Activated B cell treated with CpG ODN at 0.5 μM for 24 hours (primary cell): ENCODE data around the gene U2AF1L4. TPM values are rescaled to one million over a fixed set of nuclear protein-coding genes. Genes with fewer than 3 reads are reported as not detected.
A peak's percentile ranks its signal among the peaks of the same experiment; 100 is the strongest.

Source experiments
- ATAC-seq: fragments of 200-7000 bp; cut with Tn5 transposase; one replicate; pipeline ENCODE4 v1.10.0; 2021; ENCODE audit warnings: low read depth, mild to moderate bottlenecking, moderate library complexity
- CTCF ChIA-PET: fragments of 350-600 bp; sonication (Branson Sonifier 250); formaldehyde crosslinking; loops from one replicate; lab custom pipeline; 2021; ENCODE audit warnings: antibody characterized with exemption; lab: Charles Lee
- POLR2A ChIA-PET: fragments of 350-600 bp; sonication (Branson Sonifier 250); formaldehyde crosslinking; loops from one replicate; lab custom pipeline; 2021; ENCODE audit warnings: antibody characterized with exemption; lab: Charles Lee
- DNase-seq: peaks from one replicate; pipeline ENCODE4 v3.0.0; 2022
- H3K27ac Mint-ChIP-seq: one replicate; pipeline ENCODE4 v1.8.0; 2020; ENCODE audit warnings: mixed read lengths
- H3K27me3 Mint-ChIP-seq: one replicate; pipeline ENCODE4 v1.8.0; 2021; ENCODE audit warnings: mixed read lengths
- H3K36me3 Mint-ChIP-seq: one replicate; pipeline ENCODE4 v1.8.0; 2021; ENCODE audit warnings: low read depth, mixed read lengths
- H3K4me1 Mint-ChIP-seq: one replicate; pipeline ENCODE4 v1.8.0; 2021; ENCODE audit warnings: mixed read lengths
- H3K4me3 Mint-ChIP-seq: one replicate; pipeline ENCODE4 v1.8.0; 2020; ENCODE audit warnings: mild to moderate bottlenecking, mixed read lengths
- H3K9me3 Mint-ChIP-seq: one replicate; pipeline ENCODE4 v1.8.0; 2020; ENCODE audit warnings: mixed read lengths
- intact Hi-C: fragments of 100-400 bp; cut with micrococcal nuclease; formaldehyde crosslinking; loops from one replicate; pipeline ENCODE4 v1.15.1; 2024
- total RNA-seq: library from RNA; stranded (reverse); gene quantifications from 2 replicates; pipeline ENCODE4 v1.2.3, GENCODE V29; 2022
- TF ChIP-seq, protein P1 (sequence below): fragments of 200-600 bp; IDR thresholded peaks from one replicate; pipeline ENCODE4 v1.8.0; 2022; ENCODE audit warnings: antibody characterized with exemption, mild to moderate bottlenecking

Gene U2AF1L4
- total RNA-seq, 1 donor from 2014 or later = 46.1 TPM

DNA sequence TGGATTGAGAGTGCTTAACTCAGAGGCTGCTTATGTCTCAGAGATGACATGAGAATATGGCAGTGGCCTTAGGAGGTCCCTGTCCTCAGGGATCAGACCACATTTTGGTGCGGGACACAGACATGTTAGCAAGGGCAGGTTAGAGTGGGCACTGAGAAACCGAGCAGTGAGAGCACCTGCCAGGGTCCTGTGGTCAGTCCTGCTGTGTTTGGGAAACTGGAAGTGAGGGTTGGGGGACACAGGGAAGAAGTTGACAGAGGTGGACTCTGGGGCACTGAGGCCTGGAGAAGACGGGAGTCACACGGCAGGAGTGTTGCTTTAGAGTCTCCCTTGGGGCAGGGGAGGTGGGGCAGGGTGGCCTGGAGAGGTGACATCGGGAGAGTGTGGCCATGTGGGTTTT lies 10.3 kb downstream of the U2AF1L4 start:
- intact Hi-C loops = no loop called here
- peaks cover 80% of the 10 kb centered on the region for H3K36me3 Mint-ChIP-seq
- ChIA-PET CTCF (no interaction called here), POLR2A (interaction anchor here (0.6 kb wide), 1 partner anchor 166 kb away, joined by 7 read pairs; no protein-coding TSS in a partner anchor)
- no peaks in the 10 kb centered on the region for H3K9me3 Mint-ChIP-seq
- H3K4me3 Mint-ChIP-seq = no peak overlapping the region
- H3K27ac Mint-ChIP-seq = no peak overlapping the region
- no peak for DNase-seq
- no peaks in the 10 kb centered on the region for H3K27me3 Mint-ChIP-seq
- no peak for ATAC-seq
- TF ChIP-seq, protein P1, sequence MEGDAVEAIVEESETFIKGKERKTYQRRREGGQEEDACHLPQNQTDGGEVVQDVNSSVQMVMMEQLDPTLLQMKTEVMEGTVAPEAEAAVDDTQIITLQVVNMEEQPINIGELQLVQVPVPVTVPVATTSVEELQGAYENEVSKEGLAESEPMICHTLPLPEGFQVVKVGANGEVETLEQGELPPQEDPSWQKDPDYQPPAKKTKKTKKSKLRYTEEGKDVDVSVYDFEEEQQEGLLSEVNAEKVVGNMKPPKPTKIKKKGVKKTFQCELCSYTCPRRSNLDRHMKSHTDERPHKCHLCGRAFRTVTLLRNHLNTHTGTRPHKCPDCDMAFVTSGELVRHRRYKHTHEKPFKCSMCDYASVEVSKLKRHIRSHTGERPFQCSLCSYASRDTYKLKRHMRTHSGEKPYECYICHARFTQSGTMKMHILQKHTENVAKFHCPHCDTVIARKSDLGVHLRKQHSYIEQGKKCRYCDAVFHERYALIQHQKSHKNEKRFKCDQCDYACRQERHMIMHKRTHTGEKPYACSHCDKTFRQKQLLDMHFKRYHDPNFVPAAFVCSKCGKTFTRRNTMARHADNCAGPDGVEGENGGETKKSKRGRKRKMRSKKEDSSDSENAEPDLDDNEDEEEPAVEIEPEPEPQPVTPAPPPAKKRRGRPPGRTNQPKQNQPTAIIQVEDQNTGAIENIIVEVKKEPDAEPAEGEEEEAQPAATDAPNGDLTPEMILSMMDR = no peak
- H3K4me1 Mint-ChIP-seq = peaks cover 33% of the 10 kb centered on the region

DNA sequence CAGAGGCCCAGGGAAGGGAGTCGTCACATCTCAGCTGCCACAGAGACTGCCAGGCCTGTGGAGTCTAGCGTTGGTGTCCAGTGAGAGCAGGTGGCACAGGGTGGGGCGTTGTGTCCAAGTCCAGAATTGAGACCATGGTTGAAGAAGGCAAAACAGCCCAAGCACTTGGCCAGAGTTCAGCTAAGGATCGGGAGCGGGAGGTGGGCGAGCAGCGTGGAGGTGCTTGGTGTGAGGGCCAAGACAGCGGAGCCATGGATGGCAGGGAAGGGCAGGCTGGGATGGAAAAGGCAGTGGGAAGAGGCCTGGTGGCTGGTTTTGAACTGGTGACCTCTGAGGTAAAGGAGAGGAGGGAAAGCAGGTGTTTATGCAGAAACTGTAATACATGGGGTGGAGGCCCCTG lies 10.9 kb downstream of the U2AF1L4 start:
- DNase-seq = no peak
- no peaks in the 10 kb centered on the region for H3K27me3 Mint-ChIP-seq
- H3K36me3 Mint-ChIP-seq = peaks cover 83% of the 10 kb centered on the region
- no peak overlapping the region for H3K4me3 Mint-ChIP-seq
- TF ChIP-seq, protein P1 = no peak
- peaks cover 28% of the 10 kb centered on the region for H3K4me1 Mint-ChIP-seq
- ChIA-PET POLR2A (interaction anchor here (1.3 kb wide), 1 partner anchor 13 kb away, joined by 3 read pairs; the partner anchor contains the start of gene LIN37), CTCF (no interaction called here)
- ATAC-seq = no peak
- H3K9me3 Mint-ChIP-seq = no peaks in the 10 kb centered on the region
- peak overlapping the region; percentile 61 for H3K27ac Mint-ChIP-seq
- intact Hi-C loops = no loop called here

DNA sequence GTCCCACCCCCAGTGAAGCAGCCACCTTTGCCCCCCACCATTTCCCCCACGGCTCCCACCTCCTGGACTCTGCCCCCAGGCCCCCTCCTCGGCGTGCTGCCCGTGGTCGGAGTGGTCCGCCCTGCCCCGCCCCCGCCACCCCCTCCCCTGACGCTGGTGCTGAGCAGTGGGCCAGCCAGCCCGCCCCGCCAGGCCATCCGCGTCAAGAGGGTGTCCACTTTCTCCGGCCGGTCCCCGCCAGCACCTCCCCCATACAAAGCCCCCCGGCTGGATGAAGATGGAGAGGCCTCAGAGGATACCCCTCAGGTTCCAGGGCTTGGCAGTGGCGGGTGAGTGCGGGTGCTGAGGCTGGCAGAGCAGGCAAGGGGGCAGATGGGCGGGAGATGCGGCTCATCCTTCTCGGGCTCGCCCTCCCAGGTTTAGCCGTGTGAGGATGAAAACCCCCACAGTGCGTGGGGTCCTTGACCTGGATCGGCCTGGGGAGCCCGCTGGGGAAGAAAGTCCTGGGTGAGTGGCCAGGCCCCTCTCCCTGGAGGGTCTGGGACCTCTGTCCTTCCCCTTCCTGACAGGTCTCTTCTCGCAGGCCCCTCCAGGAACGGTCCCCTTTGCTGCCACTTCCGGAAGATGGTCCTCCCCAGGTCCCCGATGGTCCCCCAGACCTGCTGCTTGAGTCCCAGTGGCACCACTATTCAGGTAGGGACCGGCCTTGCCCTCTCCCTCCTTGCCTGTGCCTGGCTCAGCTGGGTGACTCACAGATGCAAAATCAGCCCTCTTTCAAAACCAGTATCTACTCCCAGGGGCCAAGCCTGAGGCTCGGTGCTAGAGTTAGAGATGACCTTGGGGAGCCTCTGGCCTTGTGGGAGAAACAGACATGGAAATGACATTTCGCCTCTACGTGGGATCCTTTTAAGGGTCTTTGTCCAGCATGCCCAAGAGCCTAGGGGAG lies 11.8 kb downstream of the U2AF1L4 start:
- no peaks in the 10 kb centered on the region for H3K27me3 Mint-ChIP-seq
- ChIA-PET CTCF (no interaction called here), POLR2A (interaction anchor here (1.3 to 1.5 kb wide), 2 partner anchors 7 to 14 kb away, joined by 3 to 5 read pairs; partner anchors contain the start of gene LIN37)
- H3K27ac Mint-ChIP-seq = peak overlapping the region; percentile 61
- ATAC-seq (peak; percentile 63), DNase-seq (no peak)
- intact Hi-C loops = no loop called here
- peaks cover 24% of the 10 kb centered on the region for H3K4me1 Mint-ChIP-seq
- TF ChIP-seq, protein P1 = no peak
- peaks cover 85% of the 10 kb centered on the region for H3K36me3 Mint-ChIP-seq
- H3K9me3 Mint-ChIP-seq = no peaks in the 10 kb centered on the region
- no peak overlapping the region for H3K4me3 Mint-ChIP-seq

DNA sequence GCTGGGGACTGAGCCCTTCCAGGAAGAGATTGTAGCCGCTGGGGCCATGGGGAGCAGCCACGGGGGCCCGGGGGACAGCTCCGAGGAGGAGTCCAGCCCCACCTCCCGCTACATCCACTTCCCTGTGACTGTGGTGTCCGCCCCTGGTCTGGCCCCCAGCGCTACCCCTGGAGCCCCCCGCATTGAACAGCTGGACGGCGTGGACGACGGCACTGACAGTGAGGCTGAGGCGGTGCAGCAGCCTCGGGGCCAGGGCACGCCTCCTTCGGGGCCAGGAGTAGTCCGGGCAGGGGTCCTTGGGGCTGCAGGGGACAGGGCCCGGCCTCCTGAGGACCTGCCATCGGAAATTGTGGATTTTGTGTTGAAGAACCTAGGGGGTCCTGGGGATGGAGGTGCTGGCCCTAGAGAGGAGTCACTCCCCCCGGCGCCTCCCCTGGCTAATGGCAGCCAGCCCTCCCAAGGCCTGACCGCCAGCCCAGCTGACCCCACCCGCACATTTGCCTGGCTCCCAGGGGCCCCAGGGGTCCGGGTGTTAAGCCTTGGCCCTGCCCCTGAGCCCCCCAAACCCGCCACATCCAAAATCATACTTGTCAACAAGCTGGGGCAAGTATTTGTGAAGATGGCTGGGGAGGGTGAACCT lies 12.6 kb downstream of the U2AF1L4 start:
- ATAC-seq (no peak), DNase-seq (no peak)
- ChIA-PET POLR2A (interaction anchor here (1.5 kb wide), 1 partner anchor 8 kb away, joined by 5 read pairs; no protein-coding TSS in a partner anchor), CTCF (no interaction called here)
- intact Hi-C loops = no loop called here
- Mint-ChIP-seq H3K27me3 (no peaks in the 10 kb centered on the region), H3K4me1 (peaks cover 22% of the 10 kb centered on the region), H3K27ac (no peak overlapping the region), H3K4me3 (no peak overlapping the region), H3K36me3 (peaks cover 85% of the 10 kb centered on the region), H3K9me3 (no peaks in the 10 kb centered on the region)
- TF ChIP-seq, protein P1 = no peak
